ENCODE measurements around the gene NXF1. TPM values are rescaled to one million over a fixed set of nuclear protein-coding genes. Genes with fewer than 3 reads are reported as not detected.

The NXF1 gene
- total and polyA plus RNA-seq, 4 donors: 17.3 to 38.3 (median 32.7) TPM

DNA sequence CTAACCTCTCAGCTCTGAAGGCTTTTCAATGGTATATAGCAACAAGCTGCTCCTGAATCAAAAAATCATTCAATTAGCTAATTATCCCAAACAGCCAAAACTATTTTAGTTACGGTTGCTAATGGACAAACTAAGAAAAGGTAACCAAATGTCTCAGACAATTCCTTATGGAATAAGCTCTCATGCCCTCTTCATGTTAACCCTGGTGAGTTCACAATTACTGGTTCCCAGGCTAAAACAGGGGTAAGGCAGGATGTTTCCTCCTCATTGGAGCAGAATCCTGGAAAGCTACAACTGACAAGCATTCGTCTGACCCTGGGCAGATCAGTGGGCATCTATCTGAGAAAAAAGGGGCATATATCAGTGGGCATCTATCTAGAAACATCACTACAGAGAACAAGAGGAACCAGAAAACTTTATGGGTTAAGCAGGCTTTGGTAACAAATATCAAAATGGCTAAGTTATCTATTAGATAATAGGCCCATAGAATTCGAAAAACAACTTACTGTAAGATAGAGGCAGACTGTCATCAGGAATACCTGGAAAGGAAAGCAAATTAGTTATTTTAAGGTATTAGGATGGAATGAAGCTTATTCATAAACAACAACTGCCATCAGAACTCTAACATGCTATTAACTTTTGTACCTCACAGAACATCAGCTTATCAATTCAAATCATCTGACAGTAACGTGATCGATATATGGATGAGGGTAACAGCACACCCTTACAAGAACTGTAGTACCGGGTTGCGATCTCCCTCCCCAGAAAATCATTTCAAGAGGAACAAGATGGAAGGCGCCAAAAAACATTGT lies 49.0 kb upstream of the NXF1 start:
- no peaks in the 10 kb centered on the region for H3K9me3 ChIP-seq (ENCODE audit: control insufficient read depth in 4 of 4, low read length in 3 of 4)
- H3K36me3 ChIP-seq (ENCODE audit: control insufficient read depth in 4 of 4, insufficient read depth in 3 of 4, low read depth in 1 of 4, low read length in 3 of 4): peaks cover 2 to 27% (median 24%) of the 10 kb centered on the region in 4 donors
- peak overlapping the region; percentile 64 to 97 (median 86) for H3K4me3 ChIP-seq (ENCODE audit: low read depth in 1 of 3, low read length in 3 of 3)
- 32% methylated on average over 8 of the region's 8 CpGs for WGBS
- H3K9ac ChIP-seq (ENCODE audit: low read depth in 1 of 2, low read length in 2 of 2): peak overlapping the region; percentile 32 to 92
- no peak for DNase-seq (ENCODE audit: low spot score)
- no peaks in the 10 kb centered on the region for H3K27me3 ChIP-seq (ENCODE audit: control insufficient read depth in 4 of 4, insufficient read depth in 4 of 4, low read length in 3 of 4)
- no peak overlapping the region for H3K27ac ChIP-seq (ENCODE audit: low read depth in 1 of 2, low read length in 2 of 2)
- H3K4me1 ChIP-seq (ENCODE audit: control insufficient read depth in 4 of 4, insufficient read depth in 4 of 4, low read length in 3 of 4): peaks cover 5 to 33% (median 17%) of the 10 kb centered on the region in 4 donors
- no peak for TF ChIP-seq RAD21 (IDR thresholded peaks at IDR 0.05)
- TF ChIP-seq HNF4A (conservative IDR thresholded peaks at IDR 0.05): no peak
- no peak for TF ChIP-seq GABPA (IDR thresholded peaks at IDR 0.05 in 1 of 2, conservative IDR thresholded peaks at IDR 0.05 in 1 of 2)
- no peak for TF ChIP-seq JUND (IDR thresholded peaks at IDR 0.05)
- TF ChIP-seq ZBTB33 (IDR thresholded peaks at IDR 0.05): no peak
- no peak for TF ChIP-seq FOXA1 (IDR thresholded peaks at IDR 0.05)
- TF ChIP-seq SP1 (IDR thresholded peaks at IDR 0.05): no peak
- TF ChIP-seq ATF3 (IDR thresholded peaks at IDR 0.05): no peak

DNA sequence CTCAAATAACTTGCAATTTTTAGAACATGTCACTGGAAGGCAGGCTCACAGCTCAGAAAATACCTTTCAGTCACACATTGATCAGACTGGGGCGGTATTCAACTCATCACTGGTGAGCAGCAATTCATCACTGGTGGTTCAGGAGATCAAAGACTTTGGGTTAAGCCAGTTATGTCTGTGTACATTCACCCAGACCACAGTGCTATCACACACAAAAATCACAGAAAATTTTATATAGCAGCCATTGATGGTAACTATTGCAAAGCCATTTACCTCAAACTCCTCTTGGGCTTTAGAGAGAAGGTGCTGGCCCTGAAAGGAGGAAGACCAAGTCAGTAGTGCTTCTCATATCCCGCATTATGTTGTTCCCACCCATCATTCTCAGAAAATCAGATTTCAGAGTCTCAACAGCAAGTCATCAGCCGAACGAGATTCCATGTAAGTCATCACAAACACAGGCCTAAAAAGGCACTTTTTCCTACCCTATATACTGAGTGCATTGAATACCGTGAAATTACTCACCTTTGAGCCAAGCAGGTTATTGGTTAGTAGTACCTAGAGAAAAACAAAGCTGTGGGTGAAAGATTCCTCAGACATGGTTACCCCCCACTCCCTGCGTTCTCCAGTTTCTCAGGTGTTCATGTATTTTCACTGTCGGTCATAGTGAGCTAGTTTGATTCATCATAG lies 48.2 kb upstream of the NXF1 start:
- DNase-seq (ENCODE audit: low spot score): no peak
- WGBS: 80% methylated on average over 7 of the region's 7 CpGs
- Histone ChIP-seq H3K36me3 (ENCODE audit: control insufficient read depth in 4 of 4, insufficient read depth in 3 of 4, low read depth in 1 of 4, low read length in 3 of 4) (peaks cover 2 to 27% (median 24%) of the 10 kb centered on the region in 4 donors), H3K4me3 (ENCODE audit: low read depth in 1 of 3, low read length in 3 of 3) (no peak overlapping the region), H3K4me1 (ENCODE audit: control insufficient read depth in 4 of 4, insufficient read depth in 4 of 4, low read length in 3 of 4) (peaks cover 5 to 33% (median 17%) of the 10 kb centered on the region in 4 donors), H3K27ac (ENCODE audit: low read depth in 1 of 2, low read length in 2 of 2) (no peak overlapping the region), H3K27me3 (ENCODE audit: control insufficient read depth in 4 of 4, insufficient read depth in 4 of 4, low read length in 3 of 4) (no peaks in the 10 kb centered on the region), H3K9ac (ENCODE audit: low read depth in 1 of 2, low read length in 2 of 2) (no peak overlapping the region), H3K9me3 (ENCODE audit: control insufficient read depth in 4 of 4, low read length in 3 of 4) (no peaks in the 10 kb centered on the region)
- TF ChIP-seq MAX (IDR thresholded peaks at IDR 0.05) (no peak), SP1 (IDR thresholded peaks at IDR 0.05) (no peak), TAF1 (conservative IDR thresholded peaks at IDR 0.05) (no peak)

GRCh38 chr11:62852523-62853188 lies 47.4 kb upstream of the NXF1 start:
- H3K4me3 ChIP-seq (ENCODE audit: low read depth in 1 of 3, low read length in 3 of 3): no peak overlapping the region
- no peak overlapping the region for H3K27ac ChIP-seq (ENCODE audit: low read depth in 1 of 2, low read length in 2 of 2)
- no peaks in the 10 kb centered on the region for H3K27me3 ChIP-seq (ENCODE audit: control insufficient read depth in 4 of 4, insufficient read depth in 4 of 4, low read length in 3 of 4)
- TF ChIP-seq TAF1 (conservative IDR thresholded peaks at IDR 0.05) (no peak), GABPA (IDR thresholded peaks at IDR 0.05 in 1 of 2, conservative IDR thresholded peaks at IDR 0.05 in 1 of 2) (no peak), FOXA1 (IDR thresholded peaks at IDR 0.05) (no peak), HNF4A (conservative IDR thresholded peaks at IDR 0.05) (no peak), MAX (IDR thresholded peaks at IDR 0.05) (no peak), EGR1 (IDR thresholded peaks at IDR 0.05; ENCODE audit: low read depth in 2 of 2) (no peak), ZBTB33 (IDR thresholded peaks at IDR 0.05) (no peak), YY1 (IDR thresholded peaks at IDR 0.05) (no peak)
- TF ChIP-seq, protein P1, sequence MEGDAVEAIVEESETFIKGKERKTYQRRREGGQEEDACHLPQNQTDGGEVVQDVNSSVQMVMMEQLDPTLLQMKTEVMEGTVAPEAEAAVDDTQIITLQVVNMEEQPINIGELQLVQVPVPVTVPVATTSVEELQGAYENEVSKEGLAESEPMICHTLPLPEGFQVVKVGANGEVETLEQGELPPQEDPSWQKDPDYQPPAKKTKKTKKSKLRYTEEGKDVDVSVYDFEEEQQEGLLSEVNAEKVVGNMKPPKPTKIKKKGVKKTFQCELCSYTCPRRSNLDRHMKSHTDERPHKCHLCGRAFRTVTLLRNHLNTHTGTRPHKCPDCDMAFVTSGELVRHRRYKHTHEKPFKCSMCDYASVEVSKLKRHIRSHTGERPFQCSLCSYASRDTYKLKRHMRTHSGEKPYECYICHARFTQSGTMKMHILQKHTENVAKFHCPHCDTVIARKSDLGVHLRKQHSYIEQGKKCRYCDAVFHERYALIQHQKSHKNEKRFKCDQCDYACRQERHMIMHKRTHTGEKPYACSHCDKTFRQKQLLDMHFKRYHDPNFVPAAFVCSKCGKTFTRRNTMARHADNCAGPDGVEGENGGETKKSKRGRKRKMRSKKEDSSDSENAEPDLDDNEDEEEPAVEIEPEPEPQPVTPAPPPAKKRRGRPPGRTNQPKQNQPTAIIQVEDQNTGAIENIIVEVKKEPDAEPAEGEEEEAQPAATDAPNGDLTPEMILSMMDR (IDR thresholded peaks at IDR 0.05; ENCODE audit: low read depth, low read length, missing input control): no peak
- H3K4me1 ChIP-seq (ENCODE audit: control insufficient read depth in 4 of 4, insufficient read depth in 4 of 4, low read length in 3 of 4): peaks cover 5 to 33% (median 17%) of the 10 kb centered on the region in 4 donors
- H3K9ac ChIP-seq (ENCODE audit: low read depth in 1 of 2, low read length in 2 of 2): no peak overlapping the region
- no peak for DNase-seq (ENCODE audit: low spot score)
- peaks cover 2 to 27% (median 24%) of the 10 kb centered on the region in 4 donors for H3K36me3 ChIP-seq (ENCODE audit: control insufficient read depth in 4 of 4, insufficient read depth in 3 of 4, low read depth in 1 of 4, low read length in 3 of 4)
- H3K9me3 ChIP-seq (ENCODE audit: control insufficient read depth in 4 of 4, low read length in 3 of 4): no peaks in the 10 kb centered on the region

Measured in liver (tissue), 9 donors.